GM21360 (cell line): ENCODE data around the gene CD163L1.
"Not testable (repeated sequence)": the region's sequence is repeated elsewhere in the genome, so short reads cannot be mapped to it uniquely, and the experiment has no call there.

Experiments used
- ATAC-seq: cut with Tn5 transposase; IDR thresholded peaks from one replicate; pipeline ENCODE4 v1.9.1; 2021; ENCODE audit warnings: mild to moderate bottlenecking, moderate library complexity; ENCODE audit not compliant: unreplicated experiment

Gene CD163L1

GRCh38 chr12:7444076-7444475 lies at the start of gene CD163L1:
Gene CD163L1 (minus strand): TSS chr12:7444153. CDS start chr12:7444127, 26 bp downstream.
- no peak for ATAC-seq

GRCh38 chr12:7493006-7493405 lies 49.1 kb upstream of the CD163L1 start:
- ATAC-seq, result no peak

GRCh38 chr12:7486512-7486911 lies 42.6 kb upstream of the CD163L1 start:
- no peak for ATAC-seq

- no peak for ATAC-seq
Observed at GRCh38 chr12:7485095-7485494, 41.1 kb upstream of the CD163L1 start.

GRCh38 chr12:7483343-7483742 lies 39.4 kb upstream of the CD163L1 start:
- no peak for ATAC-seq

- ATAC-seq, result no peak
Observed at GRCh38 chr12:7479771-7480170, 35.8 kb upstream of the CD163L1 start.

GRCh38 chr12:7472060-7472459 lies 28.1 kb upstream of the CD163L1 start:
- no peak for ATAC-seq

GRCh38 chr12:7460375-7461259 lies 16.7 kb upstream of the CD163L1 start:
- ATAC-seq, result no peak

GRCh38 chr12:7459973-7460372 lies 16.0 kb upstream of the CD163L1 start:
- ATAC-seq, result no peak

- ATAC-seq, result no peak
Observed at GRCh38 chr12:7451756-7452155, 7.8 kb upstream of the CD163L1 start.

- no peak for ATAC-seq
Observed at GRCh38 chr12:7450667-7451066, 6.7 kb upstream of the CD163L1 start.

- no peak for ATAC-seq
Observed at GRCh38 chr12:7448099-7448498, 4.1 kb upstream of the CD163L1 start.

- ATAC-seq, result no peak
Observed at GRCh38 chr12:7444537-7444936, 584 bp upstream of the CD163L1 start.

GRCh38 chr12:7441216-7441615 lies 2.7 kb downstream of the CD163L1 start:
- ATAC-seq, result no peak

- ATAC-seq, result no peak
Observed at GRCh38 chr12:7439579-7440505, 4.1 kb downstream of the CD163L1 start.

- ATAC-seq, result not testable (repeated sequence)
Observed at GRCh38 chr12:7438291-7438995, 5.5 kb downstream of the CD163L1 start.

- ATAC-seq, result not testable (repeated sequence)
Observed at GRCh38 chr12:7437494-7437893, 6.5 kb downstream of the CD163L1 start.

GRCh38 chr12:7434670-7435069 lies 9.3 kb downstream of the CD163L1 start:
- no peak for ATAC-seq

GRCh38 chr12:7433276-7433822 lies 10.6 kb downstream of the CD163L1 start:
- no peak for ATAC-seq

GRCh38 chr12:7431993-7432685 lies 11.8 kb downstream of the CD163L1 start:
- no peak for ATAC-seq
